Stimulated activated effector memory CD8-positive, alpha-beta T cell treated with anti-CD3 and anti-CD28 coated beads, Interleukin-12 subunit alpha, Interleukin-12 subunit beta, amount 100 ng/mL, for 72 hours (primary cell): ENCODE data around the gene NSMF.
"Not testable (repeated sequence)": the region's sequence is repeated elsewhere in the genome, so short reads cannot be mapped to it uniquely, and the experiment has no call there.

ENCODE experiments used
- ATAC-seq: fragments of 150-1000 bp; cut with Tn5 transposase; 2 replicates; pipeline ENCODE4 v1.10.0; 2021
- DNase-seq, 2 donors: peaks; one replicate each; pipeline ENCODE4 v3.0.0; 2021 to 2022; ENCODE audit warnings: low spot score in 2 of 2
- H3K27ac Mint-ChIP-seq: one replicate; pipeline ENCODE4 v1.8.0; 2022; ENCODE audit warnings: mild to moderate bottlenecking, mixed read lengths
- H3K36me3 Mint-ChIP-seq: one replicate; pipeline ENCODE4 v1.8.0; 2022; ENCODE audit warnings: mild to moderate bottlenecking, mixed read lengths
- H3K4me1 Mint-ChIP-seq: one replicate; pipeline ENCODE4 v1.8.0; 2022; ENCODE audit warnings: mixed read lengths
- H3K4me3 Mint-ChIP-seq: one replicate; pipeline ENCODE4 v1.8.0; 2022; ENCODE audit warnings: mild to moderate bottlenecking, mixed read lengths
- H3K9me3 Mint-ChIP-seq: one replicate; pipeline ENCODE4 v1.8.0; 2022; ENCODE audit warnings: mixed read lengths

NSMF gene

DNA sequence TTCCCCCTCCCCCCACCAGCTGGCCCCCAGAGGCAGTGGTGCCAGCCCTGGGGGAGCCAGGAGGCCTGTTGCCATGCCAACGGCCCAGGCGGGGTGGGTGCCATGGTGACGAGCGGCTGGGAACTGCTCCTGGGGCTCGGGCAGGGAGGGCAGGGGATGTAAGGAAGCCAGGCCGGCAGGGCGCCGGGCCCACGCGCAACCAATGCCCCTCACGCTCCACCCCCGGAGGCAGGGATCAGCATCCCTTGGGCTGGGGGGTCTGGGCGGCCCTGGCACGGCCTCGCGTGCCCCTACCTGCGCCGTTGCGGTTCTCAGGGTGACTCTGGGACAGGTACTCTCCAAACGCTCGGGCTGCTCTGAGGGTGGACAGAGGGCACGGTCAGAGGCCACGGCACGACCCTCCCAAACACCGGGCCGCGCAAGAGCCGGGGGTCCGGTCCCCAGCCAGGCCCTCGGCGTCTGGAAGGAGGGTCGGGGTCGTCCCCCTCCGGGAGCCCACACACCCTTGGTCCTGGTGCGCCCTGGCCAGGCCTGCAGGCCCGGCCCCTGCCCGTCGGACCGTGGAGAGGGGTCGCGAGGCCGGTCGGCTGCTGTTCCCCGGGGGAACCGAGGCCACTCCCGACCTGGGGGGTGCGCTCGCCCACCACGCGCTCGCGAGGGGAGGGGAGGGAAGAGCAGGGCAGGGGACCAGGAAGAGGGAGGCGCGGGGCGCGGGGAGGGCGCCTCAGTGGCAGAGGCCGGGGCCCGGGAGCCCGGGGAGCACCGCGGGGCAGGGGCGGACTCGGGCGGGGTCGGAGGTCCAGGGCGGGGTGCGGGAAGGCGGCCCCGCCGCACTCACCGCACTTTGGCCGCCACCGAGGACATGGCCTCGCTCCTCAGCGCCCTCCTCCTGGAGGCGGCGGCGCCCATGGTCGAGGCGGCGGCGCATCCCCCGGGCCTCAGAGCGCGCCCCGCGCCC, 661 bp downstream of the NSMF start:
- H3K36me3 Mint-ChIP-seq, result peaks cover 38% of the 10 kb centered on the region
- DNase-seq (no peak), ATAC-seq (peak; percentile 4)
- no peaks in the 10 kb centered on the region for H3K9me3 Mint-ChIP-seq
- peak overlapping the region; percentile 48 for H3K4me3 Mint-ChIP-seq
- H3K27ac Mint-ChIP-seq, result no peak overlapping the region
- H3K4me1 Mint-ChIP-seq, result peaks cover 35% of the 10 kb centered on the region

DNA sequence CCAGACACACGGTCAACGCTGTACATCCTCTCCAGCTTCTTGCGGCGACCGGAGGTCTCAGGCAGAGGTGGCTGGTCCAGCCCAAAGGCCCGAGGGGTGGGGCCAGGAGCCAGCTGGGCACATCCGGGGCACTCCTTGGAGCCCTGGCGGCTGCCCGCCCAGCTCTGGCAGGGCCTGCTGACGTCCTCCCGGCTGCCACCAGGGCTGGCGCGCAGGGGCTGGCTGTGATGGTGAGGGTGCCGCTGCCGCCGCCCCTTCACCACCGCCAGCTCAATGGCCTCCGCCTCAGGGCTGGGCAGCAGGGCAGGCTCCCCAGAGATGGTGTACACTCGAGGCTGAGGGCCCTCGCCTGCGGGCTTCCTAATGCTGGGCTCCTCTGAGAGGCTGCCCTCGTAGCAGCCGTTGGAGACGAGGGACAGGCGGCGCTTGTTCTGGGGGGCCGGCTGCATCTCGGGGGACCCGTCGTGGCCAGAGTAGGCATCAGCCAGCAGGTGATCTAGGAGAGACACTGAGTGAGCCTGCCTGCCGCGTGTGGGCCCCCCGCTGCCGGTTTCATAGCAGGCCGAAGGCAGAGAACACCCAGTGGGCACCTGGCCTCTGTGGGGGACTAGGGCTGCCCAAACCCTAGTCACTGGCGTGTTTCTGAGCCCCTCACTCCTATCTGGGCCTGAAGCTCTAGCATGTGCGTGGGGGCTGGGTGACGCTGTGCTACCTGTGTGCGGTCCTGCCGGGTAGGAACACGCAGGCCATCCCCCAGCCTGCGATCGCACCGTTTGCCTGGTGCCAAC, 1.5 kb downstream of the NSMF start:
- DNase-seq, result no peak
- Mint-ChIP-seq H3K4me1 (peaks cover 30% of the 10 kb centered on the region), H3K4me3 (peak overlapping the region; percentile 48), H3K9me3 (no peaks in the 10 kb centered on the region), H3K36me3 (peaks cover 33% of the 10 kb centered on the region), H3K27ac (no peak overlapping the region)
- ATAC-seq, result no peak

- peak overlapping the region; percentile 48 for H3K4me3 Mint-ChIP-seq
- ATAC-seq (no peak), DNase-seq (no peak)
Observed at GRCh38 chr9:137456864-137457405, 2.2 kb downstream of the NSMF start.

DNA sequence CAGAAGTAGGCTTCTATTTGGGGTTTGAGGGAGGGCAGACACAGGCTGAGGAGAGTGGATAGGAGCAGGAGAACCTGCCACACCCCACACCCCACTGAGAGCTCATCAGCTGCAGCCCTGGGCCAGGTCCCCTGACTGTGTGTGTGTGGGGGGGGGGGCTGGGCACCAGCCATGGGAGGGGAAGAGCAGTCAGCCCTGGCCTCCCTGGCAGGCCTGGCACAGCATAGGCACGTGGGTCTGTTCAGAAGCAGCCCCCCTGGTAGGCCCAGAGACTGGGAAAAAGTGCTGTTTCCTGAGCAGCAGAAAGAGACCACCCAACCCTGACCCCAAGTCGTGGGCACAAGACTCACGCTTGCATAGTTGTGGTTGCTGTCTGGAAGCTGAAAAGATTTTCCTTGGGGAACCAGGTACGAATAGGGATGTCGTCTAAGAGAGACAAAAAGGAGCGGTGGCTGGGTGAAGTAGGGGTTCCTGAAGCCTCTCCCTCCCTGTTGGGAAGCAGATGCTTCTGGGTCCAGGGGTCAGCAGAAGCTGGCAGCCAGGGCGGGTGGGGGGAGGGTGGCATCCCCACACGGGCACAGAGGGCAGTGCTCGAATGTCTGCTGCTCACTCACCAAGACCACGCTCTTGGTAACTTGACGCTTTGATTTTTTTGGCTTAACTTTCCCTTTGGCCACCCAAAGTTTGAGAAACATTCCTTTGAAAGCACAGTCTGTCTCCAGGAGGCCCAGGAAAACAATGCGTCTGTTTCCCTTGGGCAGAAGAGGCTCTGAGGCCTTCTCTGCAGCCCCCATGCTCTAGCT, 2.9 kb downstream of the NSMF start:
- Mint-ChIP-seq H3K36me3 (peaks cover 26% of the 10 kb centered on the region), H3K4me1 (peaks cover 33% of the 10 kb centered on the region), H3K27ac (no peak overlapping the region), H3K9me3 (no peaks in the 10 kb centered on the region), H3K4me3 (peak overlapping the region; percentile 48)
- DNase-seq (no peak), ATAC-seq (no peak)

More at GRCh38 chr9:137456864-137457405, 2.2 kb downstream of the NSMF start:
- Mint-ChIP-seq H3K9me3 (no peaks in the 10 kb centered on the region), H3K27ac (no peak overlapping the region), H3K4me1 (peaks cover 37% of the 10 kb centered on the region), H3K36me3 (peaks cover 29% of the 10 kb centered on the region)

GRCh38 chr9:137455359-137455991, 3.7 kb downstream of the NSMF start:
- DNase-seq, result no peak
- Mint-ChIP-seq H3K9me3 (no peaks in the 10 kb centered on the region), H3K36me3 (peaks cover 27% of the 10 kb centered on the region), H3K27ac (no peak overlapping the region), H3K4me1 (peaks cover 27% of the 10 kb centered on the region), H3K4me3 (peak overlapping the region; percentile 18)
- no peak for ATAC-seq

- H3K36me3 Mint-ChIP-seq, result peaks cover 34% of the 10 kb centered on the region
- peaks cover 31% of the 10 kb centered on the region for H3K4me1 Mint-ChIP-seq
- H3K4me3 Mint-ChIP-seq, result peak overlapping the region; percentile 14
- no peak for ATAC-seq
- no peaks in the 10 kb centered on the region for H3K9me3 Mint-ChIP-seq
- DNase-seq, result no peak
- no peak overlapping the region for H3K27ac Mint-ChIP-seq
Observed at GRCh38 chr9:137454597-137455358, 4.4 kb downstream of the NSMF start.

DNA sequence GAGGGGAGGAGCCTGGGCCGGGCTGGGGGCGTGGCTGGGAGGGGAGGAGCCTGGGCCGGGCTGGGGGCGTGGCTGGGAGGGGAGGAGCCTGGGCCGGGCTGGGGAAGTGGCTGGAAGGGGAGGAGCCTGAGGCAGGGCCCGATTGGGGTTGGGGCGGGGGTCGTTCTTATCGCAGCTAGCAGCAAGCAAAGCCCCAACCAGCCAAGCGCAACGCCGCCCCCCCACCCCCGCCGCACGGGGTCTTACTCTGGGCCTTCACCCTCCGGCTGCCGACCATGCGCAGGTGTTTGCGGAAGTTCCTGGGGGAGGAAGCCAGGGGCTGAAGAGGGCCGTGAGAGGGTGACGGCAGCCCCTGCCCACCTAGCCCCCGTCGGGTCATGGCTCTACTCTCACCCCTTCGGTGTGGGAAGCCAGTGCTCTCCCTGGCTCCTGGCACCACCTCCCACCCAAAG, 5.0 kb downstream of the NSMF start:
- no peaks in the 10 kb centered on the region for H3K9me3 Mint-ChIP-seq
- H3K36me3 Mint-ChIP-seq, result peaks cover 39% of the 10 kb centered on the region
- no peak overlapping the region for H3K27ac Mint-ChIP-seq
- peaks cover 28% of the 10 kb centered on the region for H3K4me1 Mint-ChIP-seq
- ATAC-seq (no peak), DNase-seq (peak in 1 of 2 donors; percentile 65)
- peak overlapping the region; percentile 14 for H3K4me3 Mint-ChIP-seq

DNA sequence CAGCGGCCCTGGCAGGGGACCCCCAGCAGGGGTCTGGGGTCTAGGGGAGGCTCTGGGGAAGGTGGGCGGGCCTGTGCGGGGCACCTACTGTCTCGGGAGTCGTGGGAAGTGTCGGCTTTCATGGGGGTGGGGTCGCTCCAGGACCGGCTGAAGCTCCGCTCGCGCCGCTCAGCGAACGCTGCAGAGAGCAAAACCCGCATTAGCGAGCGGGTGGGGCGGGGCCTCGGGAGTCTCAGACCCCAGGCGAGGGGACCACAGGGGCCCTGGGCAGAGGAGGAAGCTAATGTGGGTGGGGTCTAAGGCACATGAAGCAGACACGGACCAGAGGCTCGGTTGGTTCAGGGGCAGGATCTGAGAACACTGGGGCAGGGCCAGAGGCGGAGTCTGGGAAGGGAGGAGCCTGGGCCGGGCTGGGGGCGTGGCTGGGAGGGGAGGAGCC, 5.5 kb downstream of the NSMF start:
- peaks cover 39% of the 10 kb centered on the region for H3K36me3 Mint-ChIP-seq
- no peak overlapping the region for H3K27ac Mint-ChIP-seq
- DNase-seq, result peak in 1 of 2 donors; percentile 74
- ATAC-seq, result peak; percentile 59
- no peaks in the 10 kb centered on the region for H3K9me3 Mint-ChIP-seq
- H3K4me1 Mint-ChIP-seq, result peaks cover 28% of the 10 kb centered on the region
- H3K4me3 Mint-ChIP-seq, result no peak overlapping the region

DNA sequence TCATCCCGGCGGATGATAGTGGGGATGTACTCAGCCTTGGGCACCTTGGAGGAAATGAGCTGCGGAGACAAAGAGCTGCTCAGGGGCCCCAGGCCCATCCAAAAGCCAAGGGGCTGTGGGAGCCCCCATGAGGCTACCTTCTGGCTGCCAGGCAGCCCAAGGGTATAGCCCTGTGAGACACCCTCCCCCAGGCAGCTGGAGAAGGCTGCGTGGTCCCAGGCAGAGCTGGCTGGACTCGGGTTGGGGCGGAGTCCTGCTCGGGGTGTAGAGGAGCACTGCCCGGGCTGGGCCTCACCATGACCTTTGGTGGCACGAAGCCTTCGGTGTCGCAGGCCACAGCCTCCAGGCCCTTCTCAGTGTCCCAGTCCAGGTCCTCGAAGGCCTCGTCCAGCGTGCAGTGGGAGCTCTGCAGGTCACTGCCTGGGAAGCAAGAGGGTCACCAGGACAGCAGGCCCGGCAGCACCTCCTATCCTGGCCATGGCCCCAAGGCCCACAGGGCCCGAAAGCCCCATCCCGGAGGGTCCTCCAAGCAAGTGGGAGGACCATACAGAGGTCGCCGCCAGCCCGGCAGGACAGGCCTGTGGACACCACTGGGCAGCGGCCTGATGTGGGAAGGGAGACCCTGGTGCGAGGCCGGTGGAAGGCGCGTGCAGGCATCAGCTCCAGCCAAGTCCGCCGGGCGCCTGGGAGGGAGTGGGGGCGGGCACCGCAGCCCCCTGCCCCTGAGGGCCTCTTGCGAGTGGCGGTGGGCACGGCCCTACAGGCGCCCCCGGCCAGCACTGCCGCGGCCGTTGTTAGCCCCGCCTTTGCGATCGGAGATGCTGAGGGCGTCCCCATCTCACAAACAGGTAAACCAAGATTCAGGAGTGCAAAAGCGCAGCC, 6.1 kb downstream of the NSMF start:
- H3K4me3 Mint-ChIP-seq, result no peak overlapping the region
- DNase-seq (no peak), ATAC-seq (no peak)
- H3K36me3 Mint-ChIP-seq, result peaks cover 39% of the 10 kb centered on the region
- H3K9me3 Mint-ChIP-seq, result no peaks in the 10 kb centered on the region
- peaks cover 28% of the 10 kb centered on the region for H3K4me1 Mint-ChIP-seq
- peak overlapping the region; percentile 60 for H3K27ac Mint-ChIP-seq

- Mint-ChIP-seq H3K9me3 (no peaks in the 10 kb centered on the region), H3K4me3 (peak overlapping the region; percentile 28), H3K27ac (peak overlapping the region; percentile 60), H3K36me3 (peaks cover 38% of the 10 kb centered on the region), H3K4me1 (peaks cover 29% of the 10 kb centered on the region)
- ATAC-seq (no peak), DNase-seq (no peak)
Observed at GRCh38 chr9:137452006-137452760, 7.0 kb downstream of the NSMF start.

DNA sequence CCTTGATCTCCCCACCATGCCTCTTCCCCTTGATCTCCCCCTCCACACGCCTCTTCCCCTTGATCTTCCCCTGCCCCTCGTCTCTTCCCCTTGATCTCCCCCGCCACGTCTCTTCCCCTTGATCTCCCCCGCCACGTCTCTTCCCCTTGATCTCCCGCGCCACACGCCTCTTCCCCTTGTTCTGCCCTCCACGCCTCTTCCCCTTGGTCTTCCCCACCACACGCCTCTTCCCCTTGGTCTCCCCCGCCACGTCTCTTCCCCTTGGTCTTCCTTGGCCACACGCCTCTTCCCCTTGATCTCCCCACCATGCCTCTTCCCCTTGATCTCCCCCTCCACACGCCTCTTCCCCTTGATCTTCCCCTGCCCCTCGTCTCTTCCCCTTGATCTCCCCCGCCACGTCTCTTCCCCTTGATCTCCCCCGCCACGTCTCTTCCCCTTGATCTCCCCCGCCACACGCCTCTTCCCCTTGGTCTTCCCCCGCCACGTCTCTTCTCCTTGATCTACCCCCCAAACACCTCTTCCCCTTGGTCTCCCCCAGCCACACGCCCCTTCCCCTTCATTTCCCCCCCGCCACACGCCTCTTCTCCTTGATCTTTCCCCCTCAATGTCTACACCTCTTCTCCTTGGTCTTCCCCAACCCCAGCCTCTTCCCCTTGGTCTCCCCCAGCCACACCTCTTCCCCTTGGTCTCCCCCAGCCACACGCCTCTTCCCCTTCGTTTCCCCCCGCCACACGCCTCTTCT, 7.7 kb downstream of the NSMF start:
- H3K36me3 Mint-ChIP-seq, result peaks cover 31% of the 10 kb centered on the region
- H3K4me1 Mint-ChIP-seq, result peaks cover 33% of the 10 kb centered on the region
- peak overlapping the region; percentile 60 for H3K27ac Mint-ChIP-seq
- DNase-seq, ATAC-seq, H3K9me3 Mint-ChIP-seq: not testable (repeated sequence)
- peak overlapping the region; percentile 18 for H3K4me3 Mint-ChIP-seq
